ENCODE data around the gene NMRAL1.
A peak's percentile ranks its signal among the peaks of the same experiment; 100 is the strongest.

Gene NMRAL1

DNA sequence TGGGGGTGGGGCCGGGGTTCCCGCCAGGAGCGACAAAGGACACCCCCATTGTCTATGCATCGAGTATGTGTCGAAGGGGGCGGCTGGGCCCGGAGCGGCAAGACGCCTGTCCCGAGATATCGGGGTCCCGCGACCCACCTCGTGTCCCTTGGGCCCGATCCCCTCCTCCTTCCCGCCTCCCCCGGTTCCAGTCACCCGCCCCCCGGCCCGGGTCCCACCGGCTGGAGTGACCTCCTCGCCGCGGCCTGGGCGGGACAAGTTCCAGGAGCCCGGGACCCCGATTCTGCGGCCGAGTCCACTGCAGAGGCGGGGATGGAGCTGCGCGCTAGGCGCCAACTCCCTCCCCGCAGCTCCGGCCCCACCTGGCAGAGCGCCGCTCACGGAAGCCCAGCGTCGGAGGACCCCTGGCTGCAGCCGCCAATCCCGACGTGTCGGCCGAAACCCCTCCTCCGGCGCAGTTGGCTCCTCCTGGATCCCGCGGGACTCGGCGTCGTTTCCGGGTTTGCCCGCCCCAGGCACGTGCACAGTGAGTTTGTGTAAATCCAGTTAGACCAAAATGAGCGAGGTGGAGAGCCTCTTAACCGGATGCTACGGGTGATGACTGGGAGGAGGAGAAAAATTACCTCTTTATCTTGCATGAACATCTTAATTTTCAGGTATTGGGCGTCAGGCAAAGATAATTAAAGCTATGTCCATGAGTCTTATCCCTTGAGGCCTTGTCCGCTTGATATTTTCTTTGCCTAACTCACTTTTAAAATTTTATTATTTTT, at the start of gene NMRAL1:
Gene NMRAL1 (minus strand): TSS at position 434 of the 770 bp plus-strand sequence. CDS start 493 bp downstream, outside the sequence.
- peak; percentile 92 for DNase-seq

DNA sequence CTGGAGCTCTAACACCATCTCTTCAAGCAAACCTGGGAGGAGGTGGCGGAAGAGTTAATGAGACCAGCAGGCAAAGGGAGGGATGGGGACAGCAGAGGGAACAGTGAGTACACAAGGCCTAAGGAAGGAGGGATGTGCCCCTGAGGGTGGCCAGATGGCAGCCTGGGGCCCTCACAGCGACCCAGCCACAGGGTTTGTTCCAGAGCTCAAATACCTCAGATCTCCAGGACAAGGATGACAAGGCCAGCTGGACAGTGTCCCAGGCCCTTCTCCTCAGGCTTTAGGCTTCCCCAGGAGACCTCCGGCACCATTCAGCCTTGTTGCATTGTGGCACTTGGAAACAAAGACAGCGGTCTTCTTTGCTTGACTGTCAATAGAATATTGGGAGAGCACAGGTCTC, 49.3 kb upstream of the NMRAL1 start:
- no peak for DNase-seq

- DNase-seq, result no peak
Observed at GRCh38 chr16:4522051-4522581, 47.7 kb upstream of the NMRAL1 start.

GRCh38 chr16:4520913-4521312, 46.5 kb upstream of the NMRAL1 start:
- no peak for DNase-seq

DNA sequence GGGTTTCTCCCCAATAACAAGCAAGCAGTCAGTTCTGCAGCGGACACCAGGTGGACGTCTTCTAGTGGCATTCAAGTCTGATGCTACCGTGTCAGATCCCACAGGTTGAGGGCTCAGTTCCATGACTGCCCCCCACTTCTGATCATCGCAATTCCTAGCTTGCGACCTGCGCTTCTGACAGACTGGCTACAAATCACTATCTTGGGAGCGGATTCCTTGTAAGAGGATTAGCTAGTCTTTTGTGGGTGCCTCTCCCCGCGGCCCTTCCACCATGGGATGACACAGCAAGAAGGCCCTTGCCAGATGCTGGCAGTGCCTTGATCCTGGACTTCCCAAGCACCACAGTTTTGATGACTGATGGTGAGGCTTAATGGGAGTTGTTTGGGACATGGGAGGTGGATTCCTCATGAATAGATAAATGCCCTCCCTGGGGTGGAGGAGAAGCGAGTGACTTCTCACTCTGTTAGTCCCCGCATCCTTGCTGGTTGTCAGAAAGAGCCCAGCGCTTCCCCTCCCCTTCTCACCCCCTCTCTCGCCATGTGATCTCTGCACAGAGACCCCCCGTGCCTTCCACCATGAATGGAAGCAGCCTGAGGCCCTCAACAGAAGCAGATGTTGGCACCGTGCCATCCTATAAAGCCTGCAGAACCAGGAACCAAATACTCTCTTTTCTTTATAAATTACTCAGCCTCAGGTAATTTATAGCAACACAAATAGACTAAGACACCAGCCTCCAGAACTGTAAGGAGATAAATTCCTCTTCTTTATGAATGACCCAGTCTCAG, 45.0 kb upstream of the NMRAL1 start:
- DNase-seq, result no peak

GRCh38 chr16:4517812-4518680, 43.6 kb upstream of the NMRAL1 start:
- DNase-seq, result no peak

- no peak for DNase-seq
Observed at GRCh38 chr16:4515611-4516233, 41.3 kb upstream of the NMRAL1 start.

DNA sequence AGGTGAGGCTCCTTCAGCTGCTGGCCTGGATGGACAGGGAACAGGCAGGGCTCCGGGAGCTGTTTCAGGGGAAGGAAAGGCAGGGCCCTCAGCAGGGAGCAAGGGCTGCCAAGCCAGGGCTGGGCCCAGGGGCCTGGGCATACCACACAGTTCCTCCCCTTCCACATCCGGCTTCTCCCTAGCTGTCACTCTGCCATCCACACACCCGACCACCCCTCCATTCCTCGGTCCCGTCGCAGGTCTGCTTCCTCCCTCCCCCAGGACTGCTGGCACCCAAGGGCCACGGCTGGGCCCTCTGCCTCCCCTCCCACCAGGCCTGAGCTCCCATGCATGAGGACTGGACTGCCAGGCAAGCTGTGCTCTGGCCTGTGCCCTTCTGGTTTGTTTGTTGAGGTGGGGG, 40.2 kb upstream of the NMRAL1 start:
- DNase-seq, result no peak

DNA sequence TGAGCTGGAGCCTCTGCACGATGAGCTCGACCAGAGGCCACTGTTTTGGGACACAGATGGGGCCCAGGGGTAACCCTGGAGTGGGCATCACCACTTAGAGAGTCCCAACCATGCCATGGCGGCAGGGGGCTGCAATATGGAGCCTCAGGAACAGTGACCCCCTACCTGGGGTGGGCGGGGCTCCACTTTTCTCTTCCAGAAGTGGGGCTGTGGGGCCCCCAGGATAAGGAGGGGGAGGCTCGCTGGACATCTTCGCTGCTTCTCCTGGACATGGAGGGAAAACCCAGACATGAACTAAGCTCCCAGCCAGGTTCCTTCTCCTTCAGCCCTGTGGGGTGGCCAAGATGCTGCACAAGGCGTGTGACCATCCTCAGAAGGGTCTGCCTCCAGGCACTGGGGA, 39.5 kb upstream of the NMRAL1 start:
- DNase-seq, result no peak

- no peak for DNase-seq
Observed at GRCh38 chr16:4513086-4513860, 38.8 kb upstream of the NMRAL1 start.

GRCh38 chr16:4512473-4512872, 38.0 kb upstream of the NMRAL1 start:
- no peak for DNase-seq

DNA sequence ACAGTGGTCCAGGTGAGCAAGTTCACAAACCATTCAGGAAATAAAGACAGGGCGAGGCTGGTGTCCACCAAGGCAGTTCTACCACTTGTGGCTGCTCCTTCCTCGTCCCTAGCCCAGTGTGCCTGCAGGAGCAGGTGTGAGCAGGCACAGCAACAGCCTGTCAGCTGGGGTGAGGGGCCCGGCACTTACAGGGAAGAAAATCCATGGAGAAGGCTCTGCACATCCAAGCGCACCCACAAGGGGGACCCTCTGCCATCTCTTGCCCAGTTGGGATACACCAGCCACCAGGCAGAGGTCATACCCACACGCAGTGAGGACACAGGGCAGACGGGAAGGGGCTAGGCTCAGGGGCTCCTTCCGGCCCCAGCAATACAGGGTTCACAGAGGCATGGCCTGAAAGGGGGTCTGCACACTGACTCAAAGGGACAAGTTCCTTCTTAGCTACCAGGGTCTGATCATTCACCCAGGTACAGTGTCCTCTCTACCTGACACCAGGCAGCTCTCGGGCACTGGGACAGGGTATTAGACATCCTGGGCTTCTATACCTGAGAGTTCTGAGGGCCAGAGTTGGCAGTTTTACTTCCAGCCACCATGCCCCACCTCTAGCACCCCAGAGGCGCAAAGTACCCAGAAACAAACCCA, 37.1 kb upstream of the NMRAL1 start:
- no peak for DNase-seq

DNA sequence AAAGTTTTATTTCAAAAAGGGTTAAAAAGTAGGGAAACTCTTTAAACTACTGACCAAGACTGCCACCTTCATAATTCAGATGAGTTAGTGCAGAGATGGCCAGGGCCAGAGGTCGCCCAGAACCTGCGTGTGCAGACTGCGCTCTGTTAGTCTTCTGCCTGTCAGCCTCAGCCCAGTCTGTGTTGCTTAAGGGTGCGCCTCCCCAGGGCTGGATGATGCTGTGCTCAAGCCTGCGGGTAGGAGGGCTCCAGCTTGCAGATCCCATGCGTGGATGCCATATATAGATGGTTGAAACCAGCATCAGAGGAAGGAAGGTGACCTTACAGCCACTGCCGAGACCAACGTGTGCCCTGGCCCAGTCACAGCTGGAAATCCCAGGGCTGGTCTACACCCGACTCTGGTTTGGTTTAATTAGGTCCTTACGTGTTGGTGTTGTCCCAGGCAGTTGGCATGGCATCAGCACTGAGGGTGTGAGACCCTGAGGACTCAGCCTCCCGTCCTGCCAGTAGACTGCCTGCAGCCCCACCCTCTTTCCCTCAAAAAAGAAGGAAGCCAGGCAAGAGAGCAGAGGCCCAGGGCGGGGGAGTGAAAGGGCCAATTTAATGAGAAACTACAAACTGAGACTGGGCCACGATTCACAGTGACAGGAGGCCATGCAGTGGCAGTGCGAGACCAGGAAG, 36.5 kb upstream of the NMRAL1 start:
- DNase-seq, result no peak

- DNase-seq, result no peak
Observed at GRCh38 chr16:4510131-4510530, 35.7 kb upstream of the NMRAL1 start.

GRCh38 chr16:4509420-4509819, 35.0 kb upstream of the NMRAL1 start:
- DNase-seq, result no peak

- no peak for DNase-seq
Observed at GRCh38 chr16:4508806-4509205, 34.4 kb upstream of the NMRAL1 start.

DNA sequence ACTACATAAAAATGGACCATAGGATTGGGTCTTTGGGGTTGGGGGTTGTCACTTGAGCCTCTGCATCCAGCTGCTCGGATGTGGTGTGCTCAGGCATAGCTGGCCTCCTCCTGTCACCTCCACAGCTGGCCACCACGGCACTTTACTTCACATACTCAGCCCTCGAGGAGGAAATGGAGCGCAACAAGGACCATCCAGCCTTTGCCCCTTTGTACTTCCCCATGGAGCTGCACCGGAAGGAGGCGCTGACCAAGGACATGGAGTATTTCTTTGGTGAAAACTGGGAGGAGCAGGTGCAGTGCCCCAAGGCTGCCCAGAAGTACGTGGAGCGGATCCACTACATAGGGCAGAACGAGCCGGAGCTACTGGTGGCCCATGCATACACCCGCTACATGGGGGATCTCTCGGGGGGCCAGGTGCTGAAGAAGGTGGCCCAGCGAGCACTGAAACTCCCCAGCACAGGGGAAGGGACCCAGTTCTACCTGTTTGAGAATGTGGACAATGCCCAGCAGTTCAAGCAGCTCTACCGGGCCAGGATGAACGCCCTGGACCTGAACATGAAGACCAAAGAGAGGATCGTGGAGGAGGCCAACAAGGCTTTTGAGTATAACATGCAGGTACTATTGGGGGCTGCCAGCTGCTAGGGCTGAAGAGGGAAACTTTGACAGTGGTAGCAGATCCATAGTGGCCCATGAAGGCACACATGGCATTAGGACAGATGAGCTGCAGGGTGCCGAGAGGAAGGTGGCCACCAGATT, 33.3 kb upstream of the NMRAL1 start:
- no peak for DNase-seq

- peak; percentile 77 for DNase-seq
Observed at GRCh38 chr16:4506450-4506849, 32.0 kb upstream of the NMRAL1 start.

DNA sequence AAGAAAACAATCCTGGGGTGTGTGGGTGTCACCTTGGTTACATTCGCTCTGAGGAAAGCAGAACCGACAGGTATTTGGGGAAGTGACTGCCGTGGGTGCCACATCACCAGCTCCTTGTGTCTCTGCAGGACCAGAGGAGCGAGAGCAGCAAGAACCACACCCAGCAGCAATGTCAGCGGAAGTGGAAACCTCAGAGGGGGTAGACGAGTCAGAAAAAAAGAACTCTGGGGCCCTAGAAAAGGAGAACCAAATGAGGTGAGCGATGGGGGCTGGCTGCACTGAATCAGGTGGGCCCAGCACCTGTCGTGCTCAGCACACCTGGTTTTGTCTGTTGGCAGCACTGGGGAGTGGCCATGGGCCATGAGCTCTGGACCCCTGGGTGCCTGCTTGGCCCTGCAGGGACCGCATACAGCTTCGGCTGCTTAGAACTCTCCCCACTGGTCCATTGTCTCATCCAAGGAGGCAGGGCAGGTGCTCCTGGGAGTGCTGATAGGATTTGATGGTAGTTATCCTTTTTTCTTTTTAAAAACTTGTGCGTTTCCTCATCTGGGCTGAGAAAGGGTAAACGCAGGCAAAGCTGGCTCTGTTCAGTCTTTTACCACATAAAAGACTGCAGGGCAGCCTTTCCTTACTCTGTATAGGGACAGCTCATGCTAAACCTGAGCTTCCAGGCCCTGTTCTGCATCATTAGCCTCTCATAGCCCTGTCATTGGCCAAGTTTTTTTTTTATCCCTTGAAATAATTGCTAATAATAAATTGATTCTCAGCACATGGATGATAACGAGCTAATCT, 31.1 kb upstream of the NMRAL1 start:
- peak; percentile 74 for DNase-seq
